ENCODE results near the gene ATP8B1. TPM values are rescaled to one million over a fixed set of nuclear protein-coding genes. Genes with fewer than 3 reads are reported as not detected.

ATP8B1 gene
- polyA plus RNA-seq, 2 of the 4 experiments (the other 2 are of a cell fraction), result 7.1 to 23.4 TPM

GRCh38 chr18:57784034-57784800 is 18.9 kb downstream of the ATP8B1 start:
- TF ChIP-seq CEBPB (IDR thresholded peaks at IDR 0.05) (peak; percentile 27 to 55; a peak in 2 of 4 replicates), EHMT2 (IDR thresholded peaks at IDR 0.05; ENCODE audit: low read depth) (no peak)
- Histone ChIP-seq H3K4me1 (peaks cover 61% of the 10 kb centered on the region), H3K4me3 (no peak overlapping the region), H3K4me2 (peak overlapping the region; percentile 52), H3K27ac (peak overlapping the region in 1 of 2 experiments; percentile 58; a peak in 3 of 6 replicates), H3K9me3 (no peaks in the 10 kb centered on the region)
- CTCF ChIA-PET, result interaction anchor here (1.3 to 1.5 kb wide), 2 partner anchors 13 to 57 kb away, joined by 3 to 4 read pairs; no protein-coding TSS in a partner anchor
- POLR2A ChIA-PET, result interaction anchor here (0.6 kb wide), 1 partner anchor 1165 kb away, joined by 5 read pairs; no protein-coding TSS in a partner anchor
- no peak for FAIRE-seq
- WGBS (ENCODE audit: missing lambda C conversion rate), result 60% methylated on average over 16 of the region's 16 CpGs
- peak; percentile 40 to 57; a peak in 4 of 6 replicates for ATAC-seq
- no peak for DNase-seq (ENCODE audit: low read depth in 1 of 2, low spot score in 1 of 2)

GRCh38 chr18:57782049-57782448 is 21.1 kb downstream of the ATP8B1 start:
- ChIA-PET POLR2A (no interaction called here), CTCF (no interaction called here)
- Histone ChIP-seq H3K9me3 (no peaks in the 10 kb centered on the region), H3K4me2 (no peak overlapping the region), H3K4me1 (peaks cover 60% of the 10 kb centered on the region), H3K4me3 (no peak overlapping the region), H3K27ac (peak overlapping the region in 1 of 2 experiments; percentile 85; a peak in 3 of 6 replicates)
- DNase-seq (ENCODE audit: low read depth in 1 of 2, low spot score in 1 of 2) (no peak), FAIRE-seq (no peak), ATAC-seq (no peak)
- TF ChIP-seq BCL3 (IDR thresholded peaks at IDR 0.05), result no peak
- TF ChIP-seq ZFP36 (IDR thresholded peaks at IDR 0.05; ENCODE audit: borderline replicate concordance, partially characterized antibody), result no peak
- TF ChIP-seq CHD2 (IDR thresholded peaks at IDR 0.05; ENCODE audit: low read length, partially characterized antibody), result no peak
- no peak for TF ChIP-seq NPAS2 (CRISPR knock-in tag; IDR thresholded peaks at IDR 0.05; ENCODE audit: borderline replicate concordance)
- 90% methylated on average over 5 of the region's 5 CpGs for WGBS (ENCODE audit: missing lambda C conversion rate)

- WGBS (ENCODE audit: missing lambda C conversion rate), result 19% methylated on average over 6 of the region's 6 CpGs
- POLR2A ChIA-PET, result no interaction called here
- DNase-seq (ENCODE audit: low read depth in 1 of 2, low spot score in 1 of 2) (peak in 1 of 2 experiments; percentile 54), ATAC-seq (peak; percentile 59 to 72; a peak in 4 of 6 replicates), FAIRE-seq (no peak)
- CTCF ChIA-PET, result interaction anchor here (0.9 to 1.1 kb wide), 2 partner anchors 21 to 150 kb away, joined by 5 to 6 read pairs; no protein-coding TSS in a partner anchor
- Histone ChIP-seq H3K27ac (peak overlapping the region; percentile 62 to 85), H3K4me3 (no peak overlapping the region), H3K4me1 (peaks cover 72% of the 10 kb centered on the region), H3K9me3 (no peaks in the 10 kb centered on the region), H3K4me2 (peak overlapping the region; percentile 70)
- TF ChIP-seq FOSL2 (IDR thresholded peaks at IDR 0.05), result 0 out of 2 replicates have a peak, but pooled peaks have one; percentile 37
- TF ChIP-seq FOSL2 (CRISPR knock-in tag; IDR thresholded peaks at IDR 0.05), result peak; percentile 55; the same call in 1 of the 2 replicates
- TF ChIP-seq USF2 (IDR thresholded peaks at IDR 0.05), result no peak
Observed at GRCh38 chr18:57780706-57781347, 22.3 kb downstream of the ATP8B1 start.

- H3K4me2 ChIP-seq, result peak overlapping the region; percentile 70
- POLR2A ChIA-PET, result no interaction called here
- 38% methylated on average over 2 of the region's 2 CpGs for WGBS (ENCODE audit: missing lambda C conversion rate)
- no peak overlapping the region for H3K4me3 ChIP-seq
- H3K9me3 ChIP-seq, result no peaks in the 10 kb centered on the region
- FAIRE-seq (no peak), DNase-seq (ENCODE audit: low read depth in 1 of 2, low spot score in 1 of 2) (no peak), ATAC-seq (no peak)
- H3K27ac ChIP-seq, result peak overlapping the region; percentile 62 to 85
- peaks cover 77% of the 10 kb centered on the region for H3K4me1 ChIP-seq
- no peak for TF ChIP-seq ZC3H11A (IDR thresholded peaks at IDR 0.05)
- TF ChIP-seq NPAS2 (CRISPR knock-in tag; IDR thresholded peaks at IDR 0.05; ENCODE audit: borderline replicate concordance), result no peak
- no peak for TF ChIP-seq CEBPB (IDR thresholded peaks at IDR 0.05)
- no peak for TF ChIP-seq PBX3 (IDR thresholded peaks at IDR 0.05)
- TF ChIP-seq RCOR1 (IDR thresholded peaks at IDR 0.05; ENCODE audit: low read depth, low read length), result no peak
- CTCF ChIA-PET, result interaction anchor here (0.6 to 1.1 kb wide), 4 partner anchors 9 to 149 kb away, joined by 3 to 6 read pairs (median 5); partner anchors contain the start of gene ATP8B1
Observed at GRCh38 chr18:57780318-57780705, 22.8 kb downstream of the ATP8B1 start.

Data from A549 (cell line).